ENCODE data around the gene MDK.
A peak's percentile ranks its signal among the peaks of the same experiment; 100 is the strongest.
"Not testable (repeated sequence)": the region's sequence is repeated elsewhere in the genome, so short reads cannot be mapped to it uniquely, and the experiment has no call there.

The MDK gene

GRCh38 chr11:46378296-46378695 is 3.2 kb upstream of the MDK start:
- Histone ChIP-seq H3K23ac (ENCODE audit: low read length in 2 of 2) (no peak overlapping the region), H4K91ac (ENCODE audit: low read length) (peak overlapping the region; percentile 66), H4K8ac (ENCODE audit: low read length) (no peak overlapping the region), H3K4me2 (ENCODE audit: low read length, poor library complexity, severe bottlenecking) (no peak overlapping the region), H3K18ac (ENCODE audit: low read depth in 1 of 2, low read length in 2 of 2) (no peak overlapping the region), H3K4ac (ENCODE audit: low read depth in 1 of 2, low read length in 2 of 2) (no peak overlapping the region), H3K4me1 (ENCODE audit: control insufficient read depth, insufficient read depth, low read depth, low read length) (peaks cover 51% of the 10 kb centered on the region), H3K9ac (ENCODE audit: low read length) (no peak overlapping the region), H3K36me3 (ENCODE audit: control insufficient read depth in 1 of 2, insufficient read depth in 2 of 2, low read depth in 1 of 2, low read length in 2 of 2) (peaks cover 22 to 54% of the 10 kb centered on the region in 2 experiments), H2BK120ac (ENCODE audit: low read depth, low read length) (no peak overlapping the region), H3K27ac (ENCODE audit: low read length, poor library complexity, severe bottlenecking) (no peak overlapping the region), H2AFZ (ENCODE audit: low read depth, low read length) (no peak overlapping the region), H3K79me1 (replicated peaks; ENCODE audit: low read length, poor library complexity, severe bottlenecking) (peaks cover 1% of the 10 kb centered on the region), H2AK5ac (ENCODE audit: low read length, severe bottlenecking) (no peak overlapping the region), H3K4me3 (ENCODE audit: insufficient read depth in 1 of 2, low read depth in 1 of 2, low read length in 2 of 2) (no peak overlapping the region), H3K27me3 (ENCODE audit: control insufficient read depth in 1 of 2, insufficient read depth in 1 of 2, low read length in 2 of 2) (peaks cover 7 to 14% of the 10 kb centered on the region in 2 experiments), H3K14ac (ENCODE audit: low read length in 2 of 2) (no peak overlapping the region), H2BK15ac (ENCODE audit: low read depth, poor library complexity, severe bottlenecking) (no peak overlapping the region), H2BK5ac (ENCODE audit: low read depth, low read length, poor library complexity, severe bottlenecking) (no peak overlapping the region), H3K9me3 (ENCODE audit: control insufficient read depth, low read length) (no peaks in the 10 kb centered on the region), H2BK12ac (ENCODE audit: low read length in 2 of 2) (no peak overlapping the region)
- no peak for DNase-seq
- 97% methylated on average over 10 of the region's 10 CpGs for WGBS

- 81% methylated on average over 18 of the region's 20 CpGs for WGBS
- Histone ChIP-seq H3K14ac (ENCODE audit: low read length in 2 of 2) (no peak overlapping the region), H3K79me1 (replicated peaks; ENCODE audit: low read length, poor library complexity, severe bottlenecking) (peaks cover 1% of the 10 kb centered on the region), H4K91ac (ENCODE audit: low read length) (peak overlapping the region; percentile 43), H3K18ac (ENCODE audit: low read depth in 1 of 2, low read length in 2 of 2) (peak overlapping the region in 1 of 2 experiments; percentile 44), H3K4me1 (ENCODE audit: control insufficient read depth, insufficient read depth, low read depth, low read length) (peaks cover 47% of the 10 kb centered on the region), H2BK5ac (ENCODE audit: low read depth, low read length, poor library complexity, severe bottlenecking) (no peak overlapping the region), H2AFZ (ENCODE audit: low read depth, low read length) (no peak overlapping the region), H2BK12ac (ENCODE audit: low read length in 2 of 2) (peak overlapping the region in 1 of 2 experiments; percentile 1), H3K27ac (ENCODE audit: low read length, poor library complexity, severe bottlenecking) (no peak overlapping the region), H3K9ac (ENCODE audit: low read length) (no peak overlapping the region), H3K4ac (ENCODE audit: low read depth in 1 of 2, low read length in 2 of 2) (no peak overlapping the region), H3K4me2 (ENCODE audit: low read length, poor library complexity, severe bottlenecking) (no peak overlapping the region), H2BK120ac (ENCODE audit: low read depth, low read length) (no peak overlapping the region), H3K4me3 (ENCODE audit: insufficient read depth in 1 of 2, low read depth in 1 of 2, low read length in 2 of 2) (no peak overlapping the region), H3K23ac (ENCODE audit: low read length in 2 of 2) (no peak overlapping the region), H4K8ac (ENCODE audit: low read length) (peak overlapping the region; percentile 1), H3K27me3 (ENCODE audit: control insufficient read depth in 1 of 2, insufficient read depth in 1 of 2, low read length in 2 of 2) (peaks cover 7 to 18% of the 10 kb centered on the region in 2 experiments), H3K9me3 (ENCODE audit: control insufficient read depth, low read length) (no peaks in the 10 kb centered on the region), H3K36me3 (ENCODE audit: control insufficient read depth in 1 of 2, insufficient read depth in 2 of 2, low read depth in 1 of 2, low read length in 2 of 2) (peaks cover 22 to 50% of the 10 kb centered on the region in 2 experiments), H2AK5ac (ENCODE audit: low read length, severe bottlenecking) (no peak overlapping the region), H2BK15ac (ENCODE audit: low read depth, poor library complexity, severe bottlenecking) (no peak overlapping the region)
- no peak for DNase-seq
Observed at GRCh38 chr11:46378811-46379481, 2.5 kb upstream of the MDK start.

GRCh38 chr11:46379482-46380293 is 1.8 kb upstream of the MDK start:
- H3K9me3 ChIP-seq (ENCODE audit: control insufficient read depth, low read length); H3K14ac ChIP-seq (ENCODE audit: low read length in 2 of 2); H3K23ac ChIP-seq (ENCODE audit: low read length in 2 of 2); H2AFZ ChIP-seq (ENCODE audit: low read depth, low read length); H2BK120ac ChIP-seq (ENCODE audit: low read depth, low read length); H3K9ac ChIP-seq (ENCODE audit: low read length); H2BK5ac ChIP-seq (ENCODE audit: low read depth, low read length, poor library complexity, severe bottlenecking); H3K27ac ChIP-seq (ENCODE audit: low read length, poor library complexity, severe bottlenecking); H3K79me1 ChIP-seq (replicated peaks; ENCODE audit: low read length, poor library complexity, severe bottlenecking); H2AK5ac ChIP-seq (ENCODE audit: low read length, severe bottlenecking); H3K4me2 ChIP-seq (ENCODE audit: low read length, poor library complexity, severe bottlenecking); H3K4me3 ChIP-seq (ENCODE audit: insufficient read depth in 1 of 2, low read depth in 1 of 2, low read length in 2 of 2): not testable (repeated sequence)
- H3K18ac ChIP-seq (ENCODE audit: low read depth in 1 of 2, low read length in 2 of 2), result peak overlapping the region; percentile 15 to 44
- H3K36me3 ChIP-seq (ENCODE audit: control insufficient read depth in 1 of 2, insufficient read depth in 2 of 2, low read depth in 1 of 2, low read length in 2 of 2), result peaks cover 22 to 43% of the 10 kb centered on the region in 2 experiments
- WGBS, result 36% methylated on average over 25 of the region's 36 CpGs
- H4K91ac ChIP-seq (ENCODE audit: low read length), result peak overlapping the region; percentile 43
- peak overlapping the region in 1 of 2 experiments; percentile 12 for H2BK12ac ChIP-seq (ENCODE audit: low read length in 2 of 2)
- peak; percentile 36 for DNase-seq
- peak overlapping the region; percentile 54 for H2BK15ac ChIP-seq (ENCODE audit: low read depth, poor library complexity, severe bottlenecking)
- H3K4me1 ChIP-seq (ENCODE audit: control insufficient read depth, insufficient read depth, low read depth, low read length), result peaks cover 42% of the 10 kb centered on the region
- H4K8ac ChIP-seq (ENCODE audit: low read length), result peak overlapping the region; percentile 1
- H3K27me3 ChIP-seq (ENCODE audit: control insufficient read depth in 1 of 2, insufficient read depth in 1 of 2, low read length in 2 of 2), result peaks cover 7 to 20% of the 10 kb centered on the region in 2 experiments
- peak overlapping the region in 1 of 2 experiments; percentile 46 for H3K4ac ChIP-seq (ENCODE audit: low read depth in 1 of 2, low read length in 2 of 2)
